Neural cell (in vitro differentiated cells): ENCODE data around the gene TBC1D22B. TPM values are rescaled to one million over a fixed set of nuclear protein-coding genes. Genes with fewer than 3 reads are reported as not detected.

Experiments used
- H2AFZ ChIP-seq: fragments of 200-600, 300-800 bp; sonication (generic), shearing (Covaris generic); 2 replicates; pipeline ENCODE4 v1.6.0; 2014; ENCODE audit warnings: low read depth, mild to moderate bottlenecking, antibody characterized with exemption, low read length, moderate library complexity
- H3F3A ChIP-seq: fragments of 200-600 bp; shearing (Covaris generic); 2 replicates; pipeline ENCODE4 v1.6.1; 2016; ENCODE audit warnings: mild to moderate bottlenecking, moderate library complexity, mixed read lengths, antibody characterized with exemption, low read length; ENCODE audit not compliant: insufficient read depth, poor library complexity, severe bottlenecking
- H3K27ac ChIP-seq: fragments of 200-600, 300-800 bp; sonication (generic), shearing (Covaris generic); 2 replicates; pipeline ENCODE4 v1.5.1; 2014; ENCODE audit warnings: mild to moderate bottlenecking, low read length, moderate library complexity
- H3K27me3 ChIP-seq: fragments of 300-800, 200-600 bp; sonication (generic), shearing (Covaris generic); 2 replicates; pipeline ENCODE4 v1.6.0; 2014; ENCODE audit warnings: mild to moderate bottlenecking, low read depth, low read length, moderate library complexity; ENCODE audit not compliant: insufficient read depth
- H3K36me3 ChIP-seq: fragments of 300-800, 200-600 bp; sonication (generic), shearing (Covaris generic); 2 replicates; pipeline ENCODE4 v1.5.1; 2014; ENCODE audit warnings: mild to moderate bottlenecking, antibody characterized with exemption, low read length, moderate library complexity; ENCODE audit not compliant: insufficient read depth
- H3K4me2 ChIP-seq: fragments of 300-800, 200-600 bp; sonication (generic), shearing (Covaris generic); 2 replicates; pipeline ENCODE4 v1.6.0; 2014; ENCODE audit warnings: mild to moderate bottlenecking, low read length
- H3K4me3 ChIP-seq: fragments of 300-800, 200-600 bp; sonication (generic), shearing (Covaris generic); 2 replicates; pipeline ENCODE4 v1.5.1; 2014; ENCODE audit warnings: mild to moderate bottlenecking, low read length, moderate library complexity
- H3K79me2 ChIP-seq: fragments of 200-600 bp; shearing (Covaris generic); replicated peaks from 2 replicates; pipeline ENCODE4 v1.6.0; 2014; ENCODE audit warnings: mild to moderate bottlenecking, low read length, moderate library complexity; ENCODE audit not compliant: insufficient read depth
- H3K9ac ChIP-seq: fragments of 300-800, 200-600 bp; sonication (generic), shearing (Covaris generic); 2 replicates; pipeline ENCODE4 v1.6.1; 2016; ENCODE audit warnings: mild to moderate bottlenecking, low read length, mixed read lengths
- H3K9me2 ChIP-seq: fragments of 200-600 bp; shearing (Covaris generic); 2 replicates; pipeline ENCODE4 v1.6.1; 2016; ENCODE audit warnings: mild to moderate bottlenecking, low read length, mixed read lengths; ENCODE audit not compliant: insufficient read depth
- H3K9me3 ChIP-seq: fragments of 200-600, 300-800 bp; sonication (generic), shearing (Covaris generic); 2 replicates; pipeline ENCODE4 v1.6.1; 2016; ENCODE audit warnings: mild to moderate bottlenecking, mixed run types, low read length, moderate library complexity, mixed read lengths
- H4K20me1 ChIP-seq: fragments of 200-600 bp; shearing (Covaris generic); 2 replicates; pipeline ENCODE4 v1.6.1; 2016; ENCODE audit warnings: mild to moderate bottlenecking, mixed run types; ENCODE audit not compliant: insufficient read depth
- CTCF ChIP-seq: fragments of 450-650 bp; IDR thresholded peaks from 2 replicates; pipeline ENCODE4 v1.5.1; 2014; ENCODE audit warnings: antibody characterized with exemption, mild to moderate bottlenecking, moderate library complexity; ENCODE audit not compliant: poor library complexity, severe bottlenecking
- EP300 ChIP-seq: fragments of 450-650 bp; conservative IDR thresholded peaks from 2 replicates; pipeline ENCODE4 v1.6.1; 2014; ENCODE audit warnings: antibody characterized with exemption, mild to moderate bottlenecking, moderate library complexity; ENCODE audit not compliant: poor library complexity, severe bottlenecking
- EZH2 ChIP-seq: fragments of 200-600, 300-800 bp; shearing (Covaris generic), sonication (generic); IDR thresholded peaks from 2 replicates; pipeline ENCODE4 v1.6.1; 2014; ENCODE audit warnings: antibody characterized with exemption, low read length, borderline replicate concordance, mild to moderate bottlenecking; ENCODE audit not compliant: insufficient read depth, poor library complexity, severe bottlenecking
- MXI1 ChIP-seq: fragments of 450-650 bp; conservative IDR thresholded peaks from 2 replicates; pipeline ENCODE4 v1.6.1; 2014; ENCODE audit warnings: antibody characterized with exemption, mild to moderate bottlenecking; ENCODE audit not compliant: poor library complexity, severe bottlenecking
- POLR2AphosphoS5 ChIP-seq: IDR thresholded peaks from 2 replicates; pipeline ENCODE4 v1.6.1; 2012
- RAD21 ChIP-seq: fragments of 450-650 bp; conservative IDR thresholded peaks from 2 replicates; pipeline ENCODE4 v1.6.1; 2014; ENCODE audit warnings: antibody characterized with exemption, mild to moderate bottlenecking, moderate library complexity
- REST ChIP-seq: IDR thresholded peaks from 2 replicates; pipeline ENCODE4 v1.6.1; 2012; ENCODE audit warnings: borderline replicate concordance
- SMC3 ChIP-seq: fragments of 450-650 bp; conservative IDR thresholded peaks from 2 replicates; pipeline ENCODE4 v1.6.1; 2014; ENCODE audit warnings: antibody characterized with exemption, mild to moderate bottlenecking, moderate library complexity; ENCODE audit not compliant: poor library complexity
- TAF1 ChIP-seq: IDR thresholded peaks from 2 replicates; pipeline ENCODE4 v1.6.1; 2012; ENCODE audit warnings: low read depth
- polyA plus RNA-seq: library from polyadenylated mRNA; depleted of rRNA; stranded (reverse); fragments of >200 nt; gene quantifications from 2 replicates; pipeline ENCODE4 v1.2.3, GENCODE V29; 2014

Gene TBC1D22B
- polyA plus RNA-seq, 1 donor from 2014 or later, result 10.6 TPM

DNA sequence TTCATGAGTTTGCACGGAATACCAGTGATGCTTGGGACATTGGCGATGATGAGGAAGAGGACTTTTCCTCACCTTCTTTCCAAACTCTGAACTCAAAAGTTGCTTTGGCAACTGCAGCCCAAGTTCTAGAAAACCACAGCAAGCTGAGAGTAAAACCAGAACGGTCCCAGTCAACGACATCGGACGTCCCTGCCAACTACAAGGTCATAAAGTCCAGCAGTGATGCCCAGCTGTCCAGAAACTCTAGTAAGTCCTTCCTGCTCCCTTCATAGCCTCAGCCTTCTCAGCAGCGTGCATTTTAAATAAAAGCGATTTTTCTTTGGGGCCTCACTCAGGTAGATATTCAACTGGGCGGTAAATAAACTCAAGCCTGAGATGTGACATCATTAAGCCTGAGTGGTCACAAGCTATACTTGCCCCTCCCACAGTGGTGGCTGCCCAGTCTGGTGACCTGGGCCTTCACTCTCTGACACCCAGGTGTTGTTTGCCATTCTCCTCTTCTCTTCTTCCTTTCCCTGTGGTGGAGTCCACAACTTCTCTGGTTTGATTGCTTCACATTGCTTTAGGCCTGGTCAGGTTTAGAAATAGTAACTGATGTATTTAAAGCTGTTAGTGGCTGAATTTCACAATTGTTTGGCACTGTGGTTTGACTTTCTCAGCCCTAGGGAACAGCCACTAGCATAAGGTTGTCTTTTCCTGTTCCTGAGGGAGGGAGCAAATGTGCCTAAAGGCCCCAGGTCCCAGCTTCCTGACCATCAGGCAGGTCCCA lies 22.0 kb downstream of the TBC1D22B start:
- H4K20me1 ChIP-seq, result no peaks in the 10 kb centered on the region
- H3K36me3 ChIP-seq, result no peaks in the 10 kb centered on the region
- no peak overlapping the region for H3K9ac ChIP-seq
- H3K9me2 ChIP-seq, result no peaks in the 10 kb centered on the region
- H3K27me3 ChIP-seq, result no peaks in the 10 kb centered on the region
- no peak overlapping the region for H3K4me3 ChIP-seq
- H3K79me2 ChIP-seq, result no peaks in the 10 kb centered on the region
- H3F3A ChIP-seq, result no peaks in the 10 kb centered on the region
- no peak overlapping the region for H3K4me2 ChIP-seq
- H3K27ac ChIP-seq, result no peak overlapping the region
- H3K9me3 ChIP-seq, result no peaks in the 10 kb centered on the region
- H2AFZ ChIP-seq, result no peak overlapping the region
- no peak for TF ChIP-seq CTCF
- no peak for TF ChIP-seq RAD21
- TF ChIP-seq REST, result no peak
- TF ChIP-seq POLR2AphosphoS5, result no peak
- no peak for TF ChIP-seq MXI1
- TF ChIP-seq EZH2, result no peak
- TF ChIP-seq EP300, result no peak
- no peak for TF ChIP-seq SMC3
- no peak for TF ChIP-seq TAF1

- TF ChIP-seq EZH2 (no peak), SMC3 (no peak), CTCF (no peak), TAF1 (no peak), POLR2AphosphoS5 (no peak), EP300 (no peak), RAD21 (no peak), MXI1 (no peak), REST (no peak)
- H4K20me1 ChIP-seq, result no peaks in the 10 kb centered on the region
- H3K36me3 ChIP-seq, result no peaks in the 10 kb centered on the region
- H3F3A ChIP-seq, result no peaks in the 10 kb centered on the region
- H3K79me2 ChIP-seq, result no peaks in the 10 kb centered on the region
- no peaks in the 10 kb centered on the region for H3K9me3 ChIP-seq
- no peak overlapping the region for H3K4me3 ChIP-seq
- no peak overlapping the region for H3K4me2 ChIP-seq
- H2AFZ ChIP-seq, result no peak overlapping the region
- H3K9ac ChIP-seq, result no peak overlapping the region
- no peaks in the 10 kb centered on the region for H3K27me3 ChIP-seq
- H3K27ac ChIP-seq, result no peak overlapping the region
- H3K9me2 ChIP-seq, result no peaks in the 10 kb centered on the region
These were observed 22.8 kb downstream of the TBC1D22B start for GRCh38 chr6:37280162-37280887.
